Keratinocyte (primary cell): Measurements from ENCODE around the gene ATP6V1E1. TPM values are rescaled to one million over a fixed set of nuclear protein-coding genes. Genes with fewer than 3 reads are reported as not detected.

Experiments
- DNase-seq: peaks from one replicate; pipeline ENCODE4 v3.0.0-alpha.2; 2011; ENCODE audit warnings: low read depth, missing footprints, low spot score
- FAIRE-seq: peaks from 2 replicates; lab custom pipeline; 2011; peaks lifted over from hg19 to GRCh38; lab: Jason Lieb, UNC
- H2AFZ ChIP-seq: 2 replicates; pipeline ENCODE4 v1.6.0; 2012; ENCODE audit warnings: low read length, control low read depth, inconsistent platforms; ENCODE audit not compliant: control insufficient read depth
- H3K27ac ChIP-seq: 2 replicates; pipeline ENCODE4 v1.5.1; 2011; ENCODE audit warnings: low read length; ENCODE audit not compliant: control insufficient read depth, insufficient read depth
- H3K27me3 ChIP-seq: 3 replicates; pipeline ENCODE4 v1.6.0; 2011; ENCODE audit warnings: low read length; ENCODE audit not compliant: control insufficient read depth, insufficient read depth; ENCODE audit errors: extremely low read depth
- H3K36me3 ChIP-seq, 2 experiments: 2 replicates in 1 of 2; 3 replicates in 1 of 2; pipeline ENCODE4 v1.5.1; 2011; ENCODE audit warnings: low read length in 2 of 2, mild to moderate bottlenecking in 1 of 2; ENCODE audit not compliant: control insufficient read depth in 2 of 2, insufficient read depth in 2 of 2; ENCODE audit errors: extremely low read depth in 1 of 2
- H3K4me1 ChIP-seq: 3 replicates; pipeline ENCODE4 v1.5.1; 2011; ENCODE audit warnings: low read length; ENCODE audit not compliant: control insufficient read depth, insufficient read depth; ENCODE audit errors: extremely low read depth
- H3K4me2 ChIP-seq: 3 replicates; pipeline ENCODE4 v1.6.0; 2011; ENCODE audit warnings: low read depth, low read length; ENCODE audit not compliant: control insufficient read depth, insufficient read depth; ENCODE audit errors: extremely low read depth
- H3K4me3 ChIP-seq, 3 experiments: fragments of 200-600 bp in 1 of 3; sonication (generic) in 1 of 3; 2 replicates in 2 of 3; 3 replicates in 1 of 3; pipeline ENCODE4 v1.5.1; 2011 to 2016; ENCODE audit warnings: low read length in 3 of 3, mild to moderate bottlenecking in 3 of 3, control low read depth in 2 of 3, inconsistent platforms in 1 of 3, low read depth in 1 of 3, mixed read lengths in 1 of 3, mixed run types in 1 of 3, moderate library complexity in 1 of 3; ENCODE audit not compliant: control insufficient read depth in 2 of 3, insufficient read depth in 2 of 3; ENCODE audit errors: extremely low read depth in 1 of 3
- H3K79me2 ChIP-seq: 2 replicates; pipeline ENCODE4 v1.6.0; 2012; ENCODE audit warnings: low read length; ENCODE audit not compliant: control insufficient read depth, insufficient read depth
- H3K9ac ChIP-seq: 3 replicates; pipeline ENCODE4 v1.6.0; 2011; ENCODE audit warnings: low read length; ENCODE audit not compliant: control insufficient read depth, insufficient read depth; ENCODE audit errors: extremely low read depth
- H3K9me1 ChIP-seq: 3 replicates; pipeline ENCODE4 v1.6.0; 2011; ENCODE audit warnings: low read length; ENCODE audit not compliant: control insufficient read depth, insufficient read depth; ENCODE audit errors: extremely low read depth
- H3K9me3 ChIP-seq: 2 replicates; pipeline ENCODE4 v1.5.1; 2012; ENCODE audit warnings: low read depth, low read length; ENCODE audit not compliant: control insufficient read depth
- H4K20me1 ChIP-seq: 3 replicates; pipeline ENCODE4 v1.6.0; 2011; ENCODE audit warnings: low read length; ENCODE audit not compliant: control insufficient read depth, insufficient read depth; ENCODE audit errors: extremely low read depth
- EZH2 ChIP-seq: IDR thresholded peaks from one replicate; pipeline ENCODE4 v1.6.1; 2012; ENCODE audit warnings: inconsistent platforms, mild to moderate bottlenecking, low read length, moderate library complexity
- dilution Hi-C: fragments of 300-500 bp; cut with MboI; formaldehyde crosslinking; loops from one replicate; pipeline ENCODE4 v1.7.0; 2020; ENCODE audit warnings: low sequenced_read_pairs; ENCODE audit not compliant: extremely low pct_ligation_motif_present
- polyA plus RNA-seq, 5 experiments: library from polyadenylated mRNA; depleted of rRNA in 3 of 5; stranded (reverse) in 3 of 5; stranded (forward) in 1 of 5; unstranded in 1 of 5; fragments of >200 nt; gene quantifications; 1 replicate in 1 of 5; 2 replicates in 3 of 5; 3 replicates in 1 of 5; pipeline versions ENCODE4 v1.2.1 to v1.2.3, GENCODE V29; 2011 to 2012; ENCODE audit warnings: missing spikeins in 2 of 5, low read depth in 1 of 5, low replicate concordance in 1 of 5
- TF ChIP-seq, protein P1 (sequence below), 3 experiments: IDR thresholded peaks in 1 of 3; conservative IDR thresholded peaks in 1 of 3; optimal IDR thresholded peaks in 1 of 3; 2 replicates in 2 of 3; 3 replicates in 1 of 3; pipeline versions ENCODE3 to v1.5.1; 2011; ENCODE audit warnings: low read length in 3 of 3, mild to moderate bottlenecking in 3 of 3, moderate library complexity in 2 of 3, control low read depth in 1 of 3, inconsistent platforms in 1 of 3; ENCODE audit not compliant: insufficient read depth in 2 of 3; ENCODE audit errors: extremely low read depth in 1 of 3

The ATP6V1E1 gene
- polyA plus RNA-seq, 1 donor (not counting 4 experiments of a cell fraction or from before 2014, with no cell fraction given): 227 TPM

DNA sequence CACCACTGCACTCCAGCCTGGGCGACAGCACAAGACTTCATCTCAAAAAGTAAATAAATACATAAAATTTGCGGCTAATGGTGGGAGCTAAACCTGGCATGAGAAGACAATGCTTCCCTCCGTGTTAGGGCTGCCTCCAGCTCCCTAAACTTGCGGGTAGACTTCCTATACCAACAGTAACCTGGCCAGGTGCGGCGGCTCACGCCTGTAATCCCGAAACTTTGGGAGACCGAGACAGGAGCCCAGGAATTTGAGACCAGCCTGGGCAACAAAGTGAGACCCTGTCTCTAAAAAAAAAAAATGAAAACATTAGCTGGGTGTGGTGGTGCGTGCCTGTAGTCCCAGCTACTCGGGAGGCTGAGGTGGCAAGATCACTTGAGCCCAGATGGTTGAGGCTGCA lies 39.9 kb downstream of the ATP6V1E1 start:
- DNase-seq: no peak
- Histone ChIP-seq H3K27me3 (no peaks in the 10 kb centered on the region), H4K20me1 (no peaks in the 10 kb centered on the region), H3K9ac (no peak overlapping the region), H3K27ac (no peak overlapping the region), H3K79me2 (no peaks in the 10 kb centered on the region), H3K4me2 (no peak overlapping the region), H3K4me3 (no peak overlapping the region), H3K4me1 (no peaks in the 10 kb centered on the region), H3K9me1 (no peaks in the 10 kb centered on the region), H3K36me3 (peaks cover 16% of the 10 kb centered on the region in 2 experiments), H2AFZ (no peak overlapping the region), H3K9me3 (no peaks in the 10 kb centered on the region)
- no peak for FAIRE-seq
- no peak for TF ChIP-seq EZH2
- TF ChIP-seq, protein P1, sequence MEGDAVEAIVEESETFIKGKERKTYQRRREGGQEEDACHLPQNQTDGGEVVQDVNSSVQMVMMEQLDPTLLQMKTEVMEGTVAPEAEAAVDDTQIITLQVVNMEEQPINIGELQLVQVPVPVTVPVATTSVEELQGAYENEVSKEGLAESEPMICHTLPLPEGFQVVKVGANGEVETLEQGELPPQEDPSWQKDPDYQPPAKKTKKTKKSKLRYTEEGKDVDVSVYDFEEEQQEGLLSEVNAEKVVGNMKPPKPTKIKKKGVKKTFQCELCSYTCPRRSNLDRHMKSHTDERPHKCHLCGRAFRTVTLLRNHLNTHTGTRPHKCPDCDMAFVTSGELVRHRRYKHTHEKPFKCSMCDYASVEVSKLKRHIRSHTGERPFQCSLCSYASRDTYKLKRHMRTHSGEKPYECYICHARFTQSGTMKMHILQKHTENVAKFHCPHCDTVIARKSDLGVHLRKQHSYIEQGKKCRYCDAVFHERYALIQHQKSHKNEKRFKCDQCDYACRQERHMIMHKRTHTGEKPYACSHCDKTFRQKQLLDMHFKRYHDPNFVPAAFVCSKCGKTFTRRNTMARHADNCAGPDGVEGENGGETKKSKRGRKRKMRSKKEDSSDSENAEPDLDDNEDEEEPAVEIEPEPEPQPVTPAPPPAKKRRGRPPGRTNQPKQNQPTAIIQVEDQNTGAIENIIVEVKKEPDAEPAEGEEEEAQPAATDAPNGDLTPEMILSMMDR (optimal IDR thresholded peaks at IDR 0.05 in 1 of 3, IDR thresholded peaks at IDR 0.05 in 1 of 3, conservative IDR thresholded peaks at IDR 0.05 in 1 of 3; ENCODE audit: extremely low read depth in 1 of 3, insufficient read depth in 2 of 3, low read length in 3 of 3): no peak
- dilution Hi-C loops: no loop called here

DNA sequence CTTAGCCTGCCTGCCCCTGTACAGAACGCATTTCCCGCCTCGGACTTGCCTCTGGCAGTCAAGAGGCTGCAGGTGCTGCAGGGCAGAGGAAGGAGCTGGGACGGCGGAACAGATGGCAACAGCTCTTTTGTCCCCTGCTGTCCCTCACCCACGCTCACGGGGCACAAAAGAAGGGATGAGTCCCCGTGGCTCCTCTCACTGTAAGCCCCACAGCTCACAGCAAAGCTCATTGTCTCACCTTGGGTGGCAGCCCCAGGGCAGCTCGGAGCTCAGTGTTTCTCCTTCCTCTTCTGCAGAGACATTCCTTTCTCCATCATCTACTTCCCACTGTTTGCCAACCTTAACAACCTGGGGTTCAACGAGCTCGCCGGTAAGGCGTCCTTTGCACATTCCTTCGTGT lies 40.9 kb downstream of the ATP6V1E1 start:
- no peak overlapping the region for H3K27ac ChIP-seq
- H3K4me3 ChIP-seq: no peak overlapping the region
- peaks cover 7 to 15% of the 10 kb centered on the region in 2 experiments for H3K36me3 ChIP-seq
- H3K79me2 ChIP-seq: no peaks in the 10 kb centered on the region
- FAIRE-seq (no peak), DNase-seq (no peak)
- no peak overlapping the region for H3K9ac ChIP-seq
- H3K4me2 ChIP-seq: no peak overlapping the region
- TF ChIP-seq EZH2: no peak
- TF ChIP-seq, protein P1 (optimal IDR thresholded peaks at IDR 0.05 in 1 of 3, IDR thresholded peaks at IDR 0.05 in 1 of 3, conservative IDR thresholded peaks at IDR 0.05 in 1 of 3; ENCODE audit: extremely low read depth in 1 of 3, insufficient read depth in 2 of 3, low read length in 3 of 3): no peak
- no peaks in the 10 kb centered on the region for H3K27me3 ChIP-seq
- H2AFZ ChIP-seq: no peak overlapping the region
- no peaks in the 10 kb centered on the region for H3K4me1 ChIP-seq
- no peaks in the 10 kb centered on the region for H3K9me3 ChIP-seq
- H4K20me1 ChIP-seq: no peaks in the 10 kb centered on the region
- H3K9me1 ChIP-seq: no peaks in the 10 kb centered on the region
- dilution Hi-C loops: no loop called here
